Endometrial microvascular endothelial cells (primary cell): ENCODE data around the gene TNIK. TPM values are rescaled to one million over a fixed set of nuclear protein-coding genes. Genes with fewer than 3 reads are reported as not detected.
"Not testable (repeated sequence)": the region's sequence is repeated elsewhere in the genome, so short reads cannot be mapped to it uniquely, and the experiment has no call there.

Experiments used
- in situ Hi-C: cut with HindIII; loops from 2 replicates; pipeline ENCODE4 v1.10.0; 2017; ENCODE audit warnings: low sequenced_read_pairs, low pct_unique_long_range_greater_than_20kb; ENCODE audit errors: inconsistent ontology term
- total RNA-seq: library from RNA; depleted of rRNA; stranded (reverse); fragments of >200 nt; gene quantifications from one replicate; pipeline ENCODE4 v1.2.3, GENCODE V29; 2015; ENCODE audit errors: inconsistent ontology term

TNIK gene
- total RNA-seq, 1 donor from 2014 or later: 22.9 TPM

GRCh38 chr3:171429635-171430034 lies 30.6 kb downstream of the TNIK start:
- in situ Hi-C loops: no loop called here

DNA sequence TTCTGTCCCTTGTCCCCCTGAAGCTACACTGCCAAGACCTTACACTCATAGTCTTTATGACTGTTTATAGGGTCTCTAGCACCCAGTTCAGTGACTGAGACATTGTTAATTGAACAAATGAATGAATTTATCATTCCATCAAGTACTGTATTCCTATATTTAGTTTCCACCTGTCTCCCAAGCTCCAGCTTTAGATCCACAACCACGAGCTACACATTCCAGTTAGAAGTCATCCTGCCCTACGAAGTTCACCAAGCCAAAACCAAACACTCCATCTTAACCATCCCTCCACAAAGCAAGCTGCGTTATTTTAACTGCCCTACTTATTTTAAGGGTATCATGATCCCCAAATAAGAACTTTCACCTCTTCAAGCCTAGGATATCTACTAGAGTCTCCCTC lies 31.3 kb downstream of the TNIK start:
- in situ Hi-C loops: no loop called here

DNA sequence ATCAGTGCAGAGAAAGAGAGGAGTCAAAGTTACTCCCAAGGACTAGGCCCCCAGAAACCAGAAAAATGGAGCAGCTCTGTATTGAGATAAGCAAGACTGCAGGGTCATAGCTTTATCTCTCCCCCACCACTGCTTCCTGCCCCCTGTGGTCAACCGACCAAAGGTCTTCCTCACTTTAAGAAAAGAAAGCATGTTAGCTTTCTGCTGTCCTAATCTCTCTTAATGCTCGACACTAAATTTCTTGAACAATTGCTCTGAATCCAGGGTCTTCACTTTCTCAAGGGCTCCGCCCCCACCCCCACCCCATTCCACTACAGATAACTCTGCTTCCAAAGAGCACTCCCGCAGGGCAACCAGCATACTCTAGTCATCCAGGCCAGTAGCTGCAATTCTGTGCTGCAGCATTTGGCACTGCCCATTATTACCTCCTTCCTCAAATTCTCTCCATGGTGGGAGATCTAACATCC lies 31.9 kb downstream of the TNIK start:
- in situ Hi-C loops: no loop called here

DNA sequence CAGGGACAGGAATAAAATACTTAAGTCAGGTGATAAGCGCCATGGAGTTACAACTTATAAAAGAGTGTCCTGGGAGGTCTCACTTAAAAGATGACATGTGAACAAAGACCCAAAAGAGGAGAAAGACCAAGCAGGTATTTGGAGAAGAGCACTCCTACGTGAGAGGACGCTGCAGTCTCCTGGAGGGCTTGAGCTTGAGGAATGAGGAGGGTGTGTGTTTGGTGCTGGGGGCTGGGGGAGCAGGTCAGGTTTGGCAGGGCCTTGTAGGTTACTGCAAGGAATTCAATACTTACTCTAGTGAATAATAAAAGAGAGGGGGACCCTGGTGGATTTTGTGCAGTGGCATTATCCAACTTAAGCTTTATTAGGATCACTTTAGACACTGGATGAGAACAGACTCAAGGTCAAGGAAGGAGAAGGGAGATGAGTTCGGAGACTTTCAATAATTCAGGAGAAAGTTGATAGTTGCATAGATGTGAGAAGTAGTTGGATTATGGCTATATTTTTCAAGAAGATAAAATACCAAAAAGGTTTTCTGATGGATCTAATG lies 32.4 kb downstream of the TNIK start:
- in situ Hi-C loops: no loop called here

DNA sequence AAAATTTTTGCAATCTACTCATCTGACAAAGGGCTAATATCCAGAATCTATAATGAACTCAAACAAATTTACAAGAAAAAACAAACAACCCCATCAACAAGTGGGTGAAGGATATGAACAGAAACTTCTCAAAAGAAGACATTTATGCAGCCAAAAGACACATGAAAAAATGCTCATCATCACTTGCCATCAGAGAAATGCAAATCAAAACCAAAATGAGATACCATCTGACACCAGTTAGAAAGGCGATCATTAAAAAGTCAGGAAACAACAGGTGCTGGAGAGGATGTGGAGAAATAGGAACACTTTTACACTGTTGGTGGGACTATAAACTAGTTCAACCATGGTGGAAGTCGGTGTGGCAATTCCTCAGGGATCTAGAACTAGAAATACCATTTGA lies 36.1 kb downstream of the TNIK start:
- in situ Hi-C loops: not testable (repeated sequence)

DNA sequence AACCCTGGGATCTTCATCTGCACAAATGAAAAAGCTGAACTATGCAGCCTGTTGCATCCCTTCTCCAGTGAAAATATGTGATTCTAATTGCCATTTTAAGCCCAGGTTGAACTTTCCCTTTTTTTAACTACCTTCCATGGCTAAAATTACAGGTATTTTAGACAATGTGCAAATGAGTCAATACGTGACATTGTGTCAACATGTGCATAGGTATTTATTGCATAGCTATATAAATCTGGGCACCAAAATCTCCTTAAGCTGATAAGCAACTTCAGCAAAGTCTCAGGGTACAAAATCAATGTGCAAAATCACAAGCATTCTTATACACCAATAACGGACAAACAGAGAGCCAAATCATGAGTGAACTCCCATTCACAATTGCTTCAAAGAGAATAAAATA lies 37.4 kb downstream of the TNIK start:
- in situ Hi-C loops: not testable (repeated sequence)

- in situ Hi-C loops: no loop called here
These were observed 39.5 kb downstream of the TNIK start for GRCh38 chr3:171420667-171421066.

DNA sequence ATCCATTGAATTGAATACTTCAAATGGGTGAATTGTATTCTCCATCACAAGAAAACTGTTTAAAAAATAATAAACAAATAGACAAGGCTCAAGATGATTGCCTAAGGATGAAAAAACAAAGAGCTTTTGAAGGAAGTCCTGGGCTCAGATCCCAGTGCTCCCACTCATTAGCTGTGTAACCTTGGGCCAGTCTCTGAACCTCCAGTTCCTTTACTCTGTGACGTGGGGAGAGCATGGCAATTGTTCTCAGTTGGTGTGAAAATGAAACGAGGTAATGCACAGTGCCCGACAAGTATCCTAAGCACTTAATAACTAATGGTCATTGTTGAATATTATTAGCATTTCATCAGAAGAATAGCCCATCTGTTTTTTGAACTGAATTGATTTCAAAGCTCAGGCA lies 40.7 kb downstream of the TNIK start:
- in situ Hi-C loops: no loop called here

- in situ Hi-C loops: no loop called here
These were observed 42.4 kb downstream of the TNIK start for GRCh38 chr3:171417813-171418212.

- in situ Hi-C loops: no loop called here
These were observed 43.1 kb downstream of the TNIK start for GRCh38 chr3:171417137-171417536.

GRCh38 chr3:171416666-171417065 lies 43.5 kb downstream of the TNIK start:
- in situ Hi-C loops: no loop called here

DNA sequence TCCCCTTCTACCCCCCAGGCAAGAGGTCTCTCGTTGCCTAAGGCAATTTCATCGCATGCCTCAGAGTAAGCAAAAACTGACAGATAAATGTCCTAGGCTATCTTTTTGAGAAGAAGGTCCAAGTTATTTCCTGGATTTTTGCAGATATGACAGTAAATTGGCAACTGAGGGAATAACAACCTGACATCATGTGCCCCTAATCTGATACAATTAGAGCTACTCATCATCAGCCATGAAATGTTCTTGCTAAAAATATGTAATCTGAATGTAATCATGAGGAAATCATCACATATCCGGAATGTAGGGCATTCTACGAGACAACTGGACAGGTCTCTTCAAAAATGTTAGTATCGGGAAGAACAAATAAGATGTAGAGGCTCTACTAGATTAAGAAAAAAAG lies 44.1 kb downstream of the TNIK start:
- in situ Hi-C loops: no loop called here

- in situ Hi-C loops: no loop called here
These were observed 45.1 kb downstream of the TNIK start for GRCh38 chr3:171415070-171415469.

DNA sequence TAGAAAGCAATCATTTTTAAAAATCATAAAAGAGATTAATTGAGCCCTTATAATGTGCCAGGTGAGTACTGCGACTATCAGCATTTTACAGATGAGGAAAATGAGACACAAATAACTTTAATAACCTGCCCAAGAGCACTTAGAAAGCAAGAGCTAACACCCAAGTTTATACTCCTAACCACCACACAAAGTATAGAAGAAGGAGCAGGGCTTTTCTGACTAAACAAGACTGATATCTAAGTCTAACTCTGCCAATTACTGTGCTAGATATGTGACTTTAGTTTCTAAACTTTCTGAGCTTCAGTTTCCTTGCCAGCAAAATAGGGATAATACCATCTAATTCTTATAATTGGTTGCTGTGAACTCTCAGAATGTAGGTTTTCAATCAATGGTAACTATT lies 47.7 kb downstream of the TNIK start:
- in situ Hi-C loops: no loop called here

DNA sequence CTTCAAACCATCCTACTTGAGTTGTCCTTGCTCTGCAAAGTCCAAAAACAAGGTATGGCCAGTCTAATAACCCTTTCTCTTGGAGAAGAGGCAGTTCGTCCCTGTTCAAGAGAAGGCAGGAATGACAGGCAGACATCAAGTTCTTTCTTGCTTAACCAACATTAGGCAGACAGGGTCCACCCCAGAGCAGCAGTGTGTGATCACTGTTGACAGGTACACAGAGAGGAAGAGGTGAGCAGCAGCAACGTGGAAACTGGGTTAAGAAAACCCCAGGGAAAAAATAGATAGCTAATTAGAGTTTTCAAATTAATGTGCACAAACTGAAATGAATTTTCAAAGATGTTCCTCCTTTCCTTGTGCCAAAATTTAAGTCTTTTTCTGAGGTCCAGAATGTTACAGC lies 48.2 kb downstream of the TNIK start:
- in situ Hi-C loops: no loop called here

- in situ Hi-C loops: no loop called here
These were observed 50.0 kb downstream of the TNIK start for GRCh38 chr3:171410186-171410585.

- in situ Hi-C loops: no loop called here
These were observed 52.4 kb downstream of the TNIK start for GRCh38 chr3:171407759-171408158.

- in situ Hi-C loops: no loop called here
These were observed 55.7 kb downstream of the TNIK start for GRCh38 chr3:171404376-171404967.

- in situ Hi-C loops: no loop called here
These were observed 57.9 kb downstream of the TNIK start for GRCh38 chr3:171402281-171402680.

- in situ Hi-C loops: no loop called here
These were observed 58.8 kb downstream of the TNIK start for GRCh38 chr3:171401432-171401831.

DNA sequence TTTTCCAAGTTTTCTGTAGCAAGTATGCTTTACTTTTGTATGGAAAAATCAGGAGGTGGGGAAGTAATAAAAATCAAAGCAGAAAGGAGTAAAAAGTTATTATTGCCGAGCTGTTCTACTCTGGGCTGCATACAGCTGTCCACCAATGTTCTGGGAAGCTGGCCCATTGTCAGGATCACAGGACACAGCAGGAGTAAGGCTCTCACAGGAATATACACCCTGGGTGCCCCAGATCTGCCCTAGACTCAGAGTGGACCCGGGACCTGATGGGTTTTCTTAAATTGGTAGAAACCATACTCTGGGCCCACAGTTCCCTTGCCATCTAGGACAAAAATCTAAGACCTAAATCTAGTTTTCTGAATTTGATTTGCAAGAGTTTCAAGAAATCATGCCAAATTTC lies 60.4 kb downstream of the TNIK start:
- in situ Hi-C loops: no loop called here
